ENCODE results near the gene FOXJ2. TPM values are rescaled to one million over a fixed set of nuclear protein-coding genes. Genes with fewer than 3 reads are reported as not detected.
"Not testable (repeated sequence)": the region's sequence is repeated elsewhere in the genome, so short reads cannot be mapped to it uniquely, and the experiment has no call there.

The FOXJ2 gene
- 5.5 TPM for polyA plus RNA-seq (2013, experiment 1 of 2)
- polyA plus RNA-seq (2013, experiment 2 of 2): 6.8 TPM

DNA sequence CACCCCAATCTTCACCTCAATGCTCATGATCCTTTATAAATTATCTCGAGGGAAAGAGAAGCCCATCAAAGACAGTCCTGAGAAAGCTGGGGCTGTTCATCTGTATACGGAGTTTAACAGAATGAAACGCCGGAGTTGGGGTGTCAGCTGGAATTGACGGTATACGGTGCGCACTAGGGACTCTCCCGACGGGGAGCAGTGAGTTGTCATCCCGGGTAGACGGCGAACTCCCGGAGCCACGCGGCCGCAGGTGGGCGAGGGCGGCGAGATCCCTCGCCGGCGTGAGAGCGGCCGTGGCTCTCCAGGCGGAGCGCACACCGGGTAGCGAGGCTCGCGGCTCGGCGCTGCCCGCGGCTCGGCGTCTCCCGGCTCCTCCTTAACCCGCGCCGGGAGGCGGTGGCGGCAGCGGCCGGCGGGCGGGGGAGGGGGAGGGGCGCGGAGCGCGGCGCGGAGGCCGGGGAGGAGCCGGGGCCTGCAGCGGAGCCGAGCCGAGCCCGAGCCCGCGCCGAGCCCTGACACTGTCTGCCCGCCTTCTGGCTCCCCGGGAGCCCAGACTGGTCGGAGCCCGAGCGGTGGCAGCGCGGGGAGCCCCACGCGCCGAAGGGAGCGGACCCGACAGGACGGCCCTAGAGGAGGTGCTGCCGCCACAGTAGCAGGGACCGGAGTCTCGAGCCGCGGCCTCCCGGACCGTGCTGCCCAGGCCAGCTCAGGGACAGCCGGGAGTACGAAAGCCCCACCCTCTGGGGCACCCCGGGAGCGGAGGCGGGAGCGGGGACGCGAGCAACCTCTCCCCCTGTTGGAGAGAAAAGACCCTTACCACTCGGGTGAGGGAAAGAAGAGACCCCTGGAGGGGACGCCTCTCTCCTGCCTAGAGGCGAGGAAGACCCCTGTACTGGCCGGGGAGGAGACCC is at the start of gene FOXJ2:
FOXJ2 (plus strand) TSS at position 475 of the 911 bp plus-strand sequence. CDS start 7,117 bp downstream, outside the sequence.
- Histone ChIP-seq H3K4me1 (ENCODE audit: insufficient read depth, low read length) (peaks cover 35% of the 10 kb centered on the region), H3K27me3 (ENCODE audit: insufficient read depth, low read length) (no peaks in the 10 kb centered on the region), H3K9me3 (ENCODE audit: insufficient read depth, low read depth, low read length) (no peaks in the 10 kb centered on the region), H3K9ac (ENCODE audit: low read depth, low read length) (peak within 1 kb of the TSS; percentile 81), H3K36me3 (ENCODE audit: insufficient read depth, low read length) (no peaks in the 10 kb centered on the region), H3K4me3 (ENCODE audit: low read length) (peak within 1 kb of the TSS; percentile 78), H3K27ac (ENCODE audit: low read depth, low read length) (peak within 1 kb of the TSS; percentile 78)
- under 1% methylated on average over 92 of the region's 93 CpGs for WGBS

DNA sequence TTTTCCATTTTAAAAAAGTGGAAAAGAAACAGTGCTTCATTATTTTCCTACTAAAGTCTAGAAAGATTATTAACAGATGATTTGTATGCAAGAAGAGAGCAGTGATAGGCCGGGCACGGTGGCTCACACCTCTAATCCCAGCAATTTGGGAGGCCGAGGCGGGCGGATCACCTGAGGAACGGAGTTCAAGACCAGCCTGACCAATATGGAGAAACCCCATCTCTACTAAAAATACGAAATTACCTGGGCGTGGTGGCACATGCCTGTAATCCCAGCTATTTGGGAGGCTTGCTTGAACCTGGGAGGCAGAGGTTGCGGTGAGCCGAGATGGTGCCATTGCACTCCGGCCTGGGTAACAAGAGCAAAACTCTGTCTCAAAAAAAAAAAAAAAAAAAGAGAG is 49.5 kb upstream of the FOXJ2 start:
- peaks cover 14% of the 10 kb centered on the region; the same call in 1 of the 2 replicates for H3K4me1 ChIP-seq (ENCODE audit: insufficient read depth, low read length)
- H3K27ac ChIP-seq (ENCODE audit: low read depth, low read length); H3K27me3 ChIP-seq (ENCODE audit: insufficient read depth, low read length); H3K4me3 ChIP-seq (ENCODE audit: low read length); H3K36me3 ChIP-seq (ENCODE audit: insufficient read depth, low read length); H3K9me3 ChIP-seq (ENCODE audit: insufficient read depth, low read depth, low read length); H3K9ac ChIP-seq (ENCODE audit: low read depth, low read length): not testable (repeated sequence)
- 95% methylated on average over 9 of the region's 11 CpGs for WGBS

DNA sequence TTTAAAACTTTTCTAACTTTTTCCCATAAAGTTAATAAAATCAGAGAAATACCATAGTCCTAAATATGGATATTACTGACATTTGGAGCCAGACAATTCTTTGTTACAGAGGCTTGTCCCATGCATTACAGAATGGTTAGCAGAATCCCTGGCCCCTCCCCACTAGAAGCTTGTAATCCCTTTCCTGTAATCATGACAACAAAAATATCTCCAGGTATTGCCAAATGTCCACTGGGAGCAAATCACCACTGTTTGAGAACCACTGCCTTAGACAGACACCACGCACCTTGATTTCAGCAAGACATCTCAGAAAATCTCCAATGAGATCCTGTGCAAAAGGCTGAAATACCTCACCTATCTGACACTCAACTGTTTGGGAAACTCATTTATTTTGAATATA is 49.1 kb upstream of the FOXJ2 start:
- not testable (repeated sequence) for H3K4me3 ChIP-seq (ENCODE audit: low read length); H3K9ac ChIP-seq (ENCODE audit: low read depth, low read length); H3K27ac ChIP-seq (ENCODE audit: low read depth, low read length); H3K36me3 ChIP-seq (ENCODE audit: insufficient read depth, low read length); H3K9me3 ChIP-seq (ENCODE audit: insufficient read depth, low read depth, low read length); H3K27me3 ChIP-seq (ENCODE audit: insufficient read depth, low read length)
- 96% methylated on average over 1 of the region's 1 CpG for WGBS
- H3K4me1 ChIP-seq (ENCODE audit: insufficient read depth, low read length): peaks cover 14% of the 10 kb centered on the region; the same call in 1 of the 2 replicates

DNA sequence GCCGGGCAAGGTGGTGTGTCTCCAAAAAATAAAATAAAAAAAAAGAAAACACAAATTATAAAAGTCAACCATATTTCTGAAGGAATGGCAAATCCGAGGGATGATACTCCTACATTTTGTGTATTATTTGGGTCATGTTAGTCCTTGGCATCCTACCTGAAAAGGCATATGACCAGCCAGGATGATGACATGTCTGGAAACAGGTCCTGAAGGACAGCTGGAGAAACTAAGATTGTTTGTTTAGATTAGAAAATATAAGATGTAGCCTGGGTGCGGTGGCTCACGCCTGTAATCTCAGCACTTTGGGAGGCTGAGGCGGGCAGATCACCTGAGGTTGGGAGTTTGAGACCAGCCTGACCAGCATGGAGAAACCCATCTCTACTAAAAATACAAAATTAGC is 47.6 kb upstream of the FOXJ2 start:
- H3K27me3 ChIP-seq (ENCODE audit: insufficient read depth, low read length): no peaks in the 10 kb centered on the region
- no peaks in the 10 kb centered on the region for H3K36me3 ChIP-seq (ENCODE audit: insufficient read depth, low read length)
- H3K27ac ChIP-seq (ENCODE audit: low read depth, low read length): no peak overlapping the region
- 90% methylated on average over 5 of the region's 5 CpGs for WGBS
- no peak overlapping the region for H3K9ac ChIP-seq (ENCODE audit: low read depth, low read length)
- H3K4me1 ChIP-seq (ENCODE audit: insufficient read depth, low read length): peaks cover 14% of the 10 kb centered on the region; the same call in 1 of the 2 replicates
- no peak overlapping the region for H3K4me3 ChIP-seq (ENCODE audit: low read length)
- H3K9me3 ChIP-seq (ENCODE audit: insufficient read depth, low read depth, low read length): no peaks in the 10 kb centered on the region

DNA sequence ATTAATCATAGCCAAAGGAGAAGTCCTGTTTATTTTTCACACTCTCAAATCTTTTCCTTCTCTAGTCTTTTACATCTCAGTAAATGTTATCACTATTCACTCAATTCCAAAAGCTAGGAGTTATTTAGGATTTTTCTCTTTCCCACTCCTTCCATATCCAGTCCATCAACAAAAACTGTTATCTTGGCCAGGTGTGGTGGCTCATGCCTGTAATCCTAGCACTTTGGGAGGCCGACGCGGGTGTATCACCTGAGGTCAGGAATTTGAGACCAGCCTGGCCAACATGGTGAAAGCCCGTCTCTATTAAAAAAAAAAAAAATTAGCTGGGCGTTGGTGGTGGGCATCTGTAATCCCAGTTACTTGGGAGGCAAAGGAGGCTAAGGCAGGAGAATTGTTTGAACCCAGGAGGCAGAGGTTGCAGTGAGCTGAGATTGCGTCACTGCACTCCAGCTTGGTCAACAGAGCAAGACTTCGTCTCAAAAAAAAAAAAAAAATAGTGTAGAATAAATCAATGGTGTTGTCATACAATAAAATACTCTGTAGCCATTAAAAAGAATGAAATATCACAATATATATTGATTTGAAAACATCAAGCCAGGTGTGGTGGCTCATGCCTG is 46.6 kb upstream of the FOXJ2 start:
- peaks cover 14% of the 10 kb centered on the region; the same call in 1 of the 2 replicates for H3K4me1 ChIP-seq (ENCODE audit: insufficient read depth, low read length)
- H3K9ac ChIP-seq (ENCODE audit: low read depth, low read length): no peak overlapping the region
- WGBS: 95% methylated on average over 6 of the region's 7 CpGs
- no peak overlapping the region for H3K27ac ChIP-seq (ENCODE audit: low read depth, low read length)
- H3K27me3 ChIP-seq (ENCODE audit: insufficient read depth, low read length): no peaks in the 10 kb centered on the region
- no peak overlapping the region for H3K4me3 ChIP-seq (ENCODE audit: low read length)
- H3K36me3 ChIP-seq (ENCODE audit: insufficient read depth, low read length): no peaks in the 10 kb centered on the region
- no peaks in the 10 kb centered on the region for H3K9me3 ChIP-seq (ENCODE audit: insufficient read depth, low read depth, low read length)

DNA sequence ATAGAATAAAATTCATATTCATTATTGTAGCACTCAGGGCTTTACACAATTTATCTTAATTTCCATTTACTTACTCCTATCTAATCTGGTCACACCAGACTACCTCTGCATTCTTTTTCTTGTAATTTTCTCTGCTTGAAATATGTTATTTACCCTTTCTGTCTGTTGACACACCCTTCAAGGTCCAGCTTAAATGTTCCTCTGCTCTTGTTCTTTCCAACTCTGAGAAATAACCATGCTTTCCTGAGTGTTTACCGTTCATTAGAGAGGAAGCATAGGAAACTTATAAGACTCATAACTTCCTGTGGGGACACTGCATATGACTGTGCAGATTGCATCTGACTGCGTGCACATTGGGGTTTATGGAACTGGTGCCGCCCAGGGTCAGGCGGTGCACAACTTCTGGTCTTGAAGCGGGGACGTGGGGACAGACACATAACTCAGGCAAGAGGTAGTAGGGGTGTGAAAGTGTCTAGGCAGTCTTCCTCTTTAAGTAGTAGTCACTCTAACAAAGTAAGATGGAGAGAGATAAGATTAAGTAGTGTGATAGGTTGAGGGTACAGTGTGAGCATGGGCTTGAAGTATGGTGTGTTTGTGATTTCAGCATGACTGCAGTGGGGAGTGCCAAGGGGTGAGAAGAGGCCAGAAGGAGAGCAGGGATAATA is 42.6 kb upstream of the FOXJ2 start:
- H3K9me3 ChIP-seq (ENCODE audit: insufficient read depth, low read depth, low read length): no peaks in the 10 kb centered on the region
- no peak overlapping the region for H3K9ac ChIP-seq (ENCODE audit: low read depth, low read length)
- no peaks in the 10 kb centered on the region for H3K36me3 ChIP-seq (ENCODE audit: insufficient read depth, low read length)
- WGBS: 79% methylated on average over 6 of the region's 6 CpGs
- no peaks in the 10 kb centered on the region for H3K27me3 ChIP-seq (ENCODE audit: insufficient read depth, low read length)
- no peak overlapping the region for H3K27ac ChIP-seq (ENCODE audit: low read depth, low read length)
- no peak overlapping the region for H3K4me3 ChIP-seq (ENCODE audit: low read length)
- H3K4me1 ChIP-seq (ENCODE audit: insufficient read depth, low read length): peaks cover 11% of the 10 kb centered on the region

DNA sequence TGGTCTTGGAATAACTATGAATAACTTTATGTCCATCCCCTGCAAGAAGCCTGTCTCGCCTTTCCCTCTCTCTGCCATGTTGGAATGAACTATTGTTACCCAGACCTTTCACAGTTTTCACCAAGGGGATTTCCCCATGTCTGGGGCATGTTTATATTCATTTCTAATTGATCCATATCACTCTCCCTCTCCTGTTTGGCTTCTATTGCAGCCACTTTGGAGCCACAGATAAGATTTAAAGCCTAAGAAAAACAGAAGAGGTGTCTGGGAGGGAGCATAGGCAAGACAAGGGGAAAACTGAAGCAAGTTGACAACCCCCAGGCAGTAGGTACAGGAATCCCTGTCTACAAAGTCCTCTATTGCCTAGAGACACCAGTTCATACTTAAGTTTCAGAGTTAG is 41.0 kb upstream of the FOXJ2 start:
- H3K9ac ChIP-seq (ENCODE audit: low read depth, low read length): no peak overlapping the region
- no peaks in the 10 kb centered on the region for H3K27me3 ChIP-seq (ENCODE audit: insufficient read depth, low read length)
- H3K27ac ChIP-seq (ENCODE audit: low read depth, low read length): no peak overlapping the region
- H3K4me1 ChIP-seq (ENCODE audit: insufficient read depth, low read length): peaks cover 16% of the 10 kb centered on the region
- no peak overlapping the region for H3K4me3 ChIP-seq (ENCODE audit: low read length)
- WGBS: 83% methylated on average over 1 of the region's 1 CpG
- H3K36me3 ChIP-seq (ENCODE audit: insufficient read depth, low read length): no peaks in the 10 kb centered on the region
- H3K9me3 ChIP-seq (ENCODE audit: insufficient read depth, low read depth, low read length): 0 out of 2 replicates have a peak, but pooled peaks cover under 1% of the 10 kb centered on the region

DNA sequence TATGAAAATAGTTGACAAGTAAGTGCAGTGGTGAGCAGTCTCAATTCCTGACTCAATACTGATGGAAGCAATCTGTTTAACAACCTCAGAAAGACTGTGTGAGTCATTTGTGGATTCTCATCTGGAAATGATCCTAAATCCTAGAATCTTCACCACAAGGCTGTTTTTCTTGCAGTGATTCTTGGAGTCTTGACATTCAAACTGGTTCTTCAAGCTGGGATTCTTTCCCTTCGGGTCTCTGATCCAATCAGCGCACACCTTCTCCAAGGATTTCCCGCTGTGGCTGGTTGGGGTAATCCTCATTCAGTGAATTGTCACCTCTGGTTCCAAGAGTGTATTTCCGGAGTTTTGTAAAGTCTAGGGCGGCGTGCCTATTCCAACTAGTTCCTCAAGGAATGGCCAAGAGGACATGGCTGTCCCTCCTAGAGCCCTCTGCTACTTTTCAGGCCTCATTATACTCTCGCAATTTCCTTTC is 37.7 kb upstream of the FOXJ2 start:
- Histone ChIP-seq H3K9me3 (ENCODE audit: insufficient read depth, low read depth, low read length) (peaks cover 13% of the 10 kb centered on the region), H3K9ac (ENCODE audit: low read depth, low read length) (no peak overlapping the region), H3K27ac (ENCODE audit: low read depth, low read length) (peak overlapping the region; percentile 33; the same call in 1 of the 2 replicates), H3K4me1 (ENCODE audit: insufficient read depth, low read length) (peaks cover 16% of the 10 kb centered on the region), H3K4me3 (ENCODE audit: low read length) (no peak overlapping the region), H3K27me3 (ENCODE audit: insufficient read depth, low read length) (no peaks in the 10 kb centered on the region), H3K36me3 (ENCODE audit: insufficient read depth, low read length) (no peaks in the 10 kb centered on the region)
- 72% methylated on average over 7 of the region's 7 CpGs for WGBS

DNA sequence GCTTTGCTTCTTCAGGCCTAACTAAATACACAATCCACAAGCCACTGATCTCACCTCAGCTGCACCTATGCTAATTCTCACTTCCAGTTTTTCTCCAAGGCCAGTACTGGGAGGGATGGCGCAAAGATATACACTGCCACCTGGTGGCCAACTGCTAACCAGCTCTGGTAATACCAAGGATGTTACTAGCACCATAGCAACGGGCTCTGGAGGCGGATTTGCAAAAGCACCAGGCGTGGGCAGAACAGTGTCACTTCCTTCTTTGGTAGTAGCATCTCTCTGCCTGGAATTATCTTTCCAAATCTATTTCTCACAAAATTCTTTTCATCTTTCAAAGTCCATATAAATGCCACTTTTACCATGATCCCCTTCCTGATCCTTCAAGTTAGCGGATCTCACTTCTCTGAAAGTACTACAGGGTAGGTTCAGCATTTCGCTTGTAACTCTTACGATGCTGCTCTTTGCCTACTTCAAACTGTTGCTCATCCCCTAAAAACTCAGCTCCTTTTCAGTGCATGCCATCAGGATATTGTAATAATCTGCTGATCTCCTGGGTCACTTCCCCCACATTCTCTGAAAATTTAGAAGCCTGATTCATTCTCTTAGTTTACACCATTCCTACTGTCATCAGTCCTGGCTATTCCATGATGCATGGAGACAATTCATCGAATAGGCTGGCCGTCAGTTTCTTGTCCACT is 37.1 kb upstream of the FOXJ2 start:
- H3K9ac ChIP-seq (ENCODE audit: low read depth, low read length): no peak overlapping the region
- no peaks in the 10 kb centered on the region for H3K27me3 ChIP-seq (ENCODE audit: insufficient read depth, low read length)
- peaks cover 13% of the 10 kb centered on the region for H3K9me3 ChIP-seq (ENCODE audit: insufficient read depth, low read depth, low read length)
- H3K4me1 ChIP-seq (ENCODE audit: insufficient read depth, low read length): peaks cover 16% of the 10 kb centered on the region
- no peak overlapping the region for H3K4me3 ChIP-seq (ENCODE audit: low read length)
- no peaks in the 10 kb centered on the region for H3K36me3 ChIP-seq (ENCODE audit: insufficient read depth, low read length)
- 54% methylated on average over 9 of the region's 9 CpGs for WGBS
- H3K27ac ChIP-seq (ENCODE audit: low read depth, low read length): 0 out of 2 replicates have a peak overlapping the region, but pooled peaks have one; percentile 33

DNA sequence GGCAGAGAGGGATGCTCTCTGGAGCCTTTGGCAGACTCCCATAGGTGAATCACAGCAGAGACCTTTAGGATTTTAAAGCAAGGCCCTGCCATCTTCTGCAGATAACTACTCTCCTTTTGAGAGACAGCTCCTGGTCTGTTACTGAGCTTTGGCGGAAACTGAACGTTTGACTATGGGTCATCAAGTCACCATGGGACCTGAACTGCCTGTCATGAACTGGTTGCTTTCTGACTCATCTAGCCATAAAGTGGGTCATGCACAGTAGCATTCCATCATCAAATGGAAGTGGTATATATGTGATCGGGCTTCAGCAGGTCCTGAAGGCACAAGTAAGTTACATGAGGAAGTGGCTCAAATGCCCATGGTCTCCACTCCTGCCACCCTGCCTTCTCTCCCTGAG is 31.7 kb upstream of the FOXJ2 start:
- WGBS: 91% methylated on average over 3 of the region's 3 CpGs

More for the DNA sequence above, 31.7 kb upstream of the FOXJ2 start:
- not testable (repeated sequence) for H3K9ac ChIP-seq (ENCODE audit: low read depth, low read length); H3K27ac ChIP-seq (ENCODE audit: low read depth, low read length); H3K36me3 ChIP-seq (ENCODE audit: insufficient read depth, low read length); H3K27me3 ChIP-seq (ENCODE audit: insufficient read depth, low read length); H3K4me1 ChIP-seq (ENCODE audit: insufficient read depth, low read length); H3K4me3 ChIP-seq (ENCODE audit: low read length)
- peaks cover 13% of the 10 kb centered on the region for H3K9me3 ChIP-seq (ENCODE audit: insufficient read depth, low read depth, low read length)
